ENCODE data around the gene GSX1. TPM values are rescaled to one million over a fixed set of nuclear protein-coding genes. Genes with fewer than 3 reads are reported as not detected.

Gene GSX1
- total RNA-seq, 1 donor from 2014 or later = not detected

GRCh38 chr13:27788271-27788670 is 4.0 kb upstream of the GSX1 start:
- Histone ChIP-seq H3K9me3 (ENCODE audit: low read depth) (no peaks in the 10 kb centered on the region), H3K4me1 (peaks cover 14% of the 10 kb centered on the region), H3F3A (ENCODE audit: low read depth) (peaks cover 18% of the 10 kb centered on the region), H2AFZ (replicated peaks) (no peak overlapping the region), H3K36me3 (no peaks in the 10 kb centered on the region), H4K20me1 (ENCODE audit: low read depth) (peaks cover 57% of the 10 kb centered on the region), H3K9ac (no peak overlapping the region), H3K27me3 (peaks cover 100% of the 10 kb centered on the region), H3K79me2 (ENCODE audit: low read depth) (no peaks in the 10 kb centered on the region), H3K4me2 (no peak overlapping the region), H3K27ac (no peak overlapping the region), H3K4me3 (no peak overlapping the region)
- Mint-ChIP-seq H3K36me3 (no peaks in the 10 kb centered on the region), H3K27me3 (ENCODE audit: insufficient read depth, low read depth) (peaks cover 61% of the 10 kb centered on the region), H3K4me1 (peaks cover 27% of the 10 kb centered on the region), H3K27ac (no peak overlapping the region), H3K9me3 (peaks cover 4% of the 10 kb centered on the region), H3K4me3 (peak overlapping the region; percentile 15)
- TF ChIP-seq, protein P1, sequence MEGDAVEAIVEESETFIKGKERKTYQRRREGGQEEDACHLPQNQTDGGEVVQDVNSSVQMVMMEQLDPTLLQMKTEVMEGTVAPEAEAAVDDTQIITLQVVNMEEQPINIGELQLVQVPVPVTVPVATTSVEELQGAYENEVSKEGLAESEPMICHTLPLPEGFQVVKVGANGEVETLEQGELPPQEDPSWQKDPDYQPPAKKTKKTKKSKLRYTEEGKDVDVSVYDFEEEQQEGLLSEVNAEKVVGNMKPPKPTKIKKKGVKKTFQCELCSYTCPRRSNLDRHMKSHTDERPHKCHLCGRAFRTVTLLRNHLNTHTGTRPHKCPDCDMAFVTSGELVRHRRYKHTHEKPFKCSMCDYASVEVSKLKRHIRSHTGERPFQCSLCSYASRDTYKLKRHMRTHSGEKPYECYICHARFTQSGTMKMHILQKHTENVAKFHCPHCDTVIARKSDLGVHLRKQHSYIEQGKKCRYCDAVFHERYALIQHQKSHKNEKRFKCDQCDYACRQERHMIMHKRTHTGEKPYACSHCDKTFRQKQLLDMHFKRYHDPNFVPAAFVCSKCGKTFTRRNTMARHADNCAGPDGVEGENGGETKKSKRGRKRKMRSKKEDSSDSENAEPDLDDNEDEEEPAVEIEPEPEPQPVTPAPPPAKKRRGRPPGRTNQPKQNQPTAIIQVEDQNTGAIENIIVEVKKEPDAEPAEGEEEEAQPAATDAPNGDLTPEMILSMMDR (IDR thresholded peaks at IDR 0.05) = no peak
- no peak for TF ChIP-seq EZH2phosphoT487 (IDR thresholded peaks at IDR 0.05)
- TF ChIP-seq EZH2 (IDR thresholded peaks at IDR 0.05) = no peak
- no peak for DNase-seq (ENCODE audit: low spot score)

DNA sequence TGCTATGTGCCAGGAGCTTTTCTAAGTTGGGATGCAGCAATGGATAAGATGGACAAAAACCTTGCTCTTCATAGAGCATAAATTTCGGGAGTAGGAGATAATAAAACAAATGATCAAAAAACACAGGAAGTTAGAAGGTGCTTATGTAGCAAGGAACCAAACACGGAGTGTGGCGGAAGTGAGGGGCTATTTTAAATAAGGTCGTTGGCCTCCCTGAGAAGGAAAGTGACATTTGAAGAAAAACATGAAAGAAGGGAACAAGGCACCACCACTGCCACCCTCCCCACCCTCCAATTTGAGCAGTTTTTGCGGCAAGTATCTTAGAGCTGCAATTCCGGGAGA is 3.2 kb upstream of the GSX1 start:
- Histone ChIP-seq H3K27ac (no peak overlapping the region), H3K4me1 (peaks cover 14% of the 10 kb centered on the region), H3K79me2 (ENCODE audit: low read depth) (no peaks in the 10 kb centered on the region), H3F3A (ENCODE audit: low read depth) (peaks cover 18% of the 10 kb centered on the region), H4K20me1 (ENCODE audit: low read depth) (peaks cover 61% of the 10 kb centered on the region), H2AFZ (replicated peaks) (no peak overlapping the region), H3K9ac (no peak overlapping the region), H3K9me3 (ENCODE audit: low read depth) (no peaks in the 10 kb centered on the region), H3K36me3 (no peaks in the 10 kb centered on the region), H3K4me2 (peak overlapping the region; percentile 82), H3K4me3 (no peak overlapping the region), H3K27me3 (peaks cover 100% of the 10 kb centered on the region)
- Mint-ChIP-seq H3K4me1 (peaks cover 29% of the 10 kb centered on the region), H3K4me3 (peak overlapping the region; percentile 76), H3K36me3 (no peaks in the 10 kb centered on the region), H3K27ac (no peak overlapping the region), H3K27me3 (ENCODE audit: insufficient read depth, low read depth) (peaks cover 67% of the 10 kb centered on the region), H3K9me3 (peaks cover 4% of the 10 kb centered on the region)
- TF ChIP-seq EZH2 (IDR thresholded peaks at IDR 0.05) (no peak), EZH2phosphoT487 (IDR thresholded peaks at IDR 0.05) (no peak)
- TF ChIP-seq, protein P1 (IDR thresholded peaks at IDR 0.05) = no peak
- DNase-seq (ENCODE audit: low spot score) = no peak

GRCh38 chr13:27789495-27790303 is 2.6 kb upstream of the GSX1 start:
- Histone ChIP-seq H4K20me1 (ENCODE audit: low read depth) (peaks cover 66% of the 10 kb centered on the region), H3K36me3 (no peaks in the 10 kb centered on the region), H3K4me3 (peak overlapping the region; percentile 34), H3K4me1 (peaks cover 14% of the 10 kb centered on the region), H2AFZ (replicated peaks) (no peak overlapping the region), H3K27me3 (peaks cover 100% of the 10 kb centered on the region), H3K79me2 (ENCODE audit: low read depth) (no peaks in the 10 kb centered on the region), H3K4me2 (peak overlapping the region; percentile 82), H3K9ac (no peak overlapping the region), H3K27ac (no peak overlapping the region), H3K9me3 (ENCODE audit: low read depth) (no peaks in the 10 kb centered on the region), H3F3A (ENCODE audit: low read depth) (peaks cover 18% of the 10 kb centered on the region)
- TF ChIP-seq EZH2 (IDR thresholded peaks at IDR 0.05) (peak; percentile 99), EZH2phosphoT487 (IDR thresholded peaks at IDR 0.05) (peak; percentile 95)
- TF ChIP-seq, protein P1 (IDR thresholded peaks at IDR 0.05) = no peak
- Mint-ChIP-seq H3K4me1 (peaks cover 33% of the 10 kb centered on the region), H3K36me3 (no peaks in the 10 kb centered on the region), H3K27me3 (ENCODE audit: insufficient read depth, low read depth) (peaks cover 72% of the 10 kb centered on the region), H3K27ac (no peak overlapping the region), H3K9me3 (peaks cover 7% of the 10 kb centered on the region), H3K4me3 (peak overlapping the region; percentile 76)
- peak; percentile 70 for DNase-seq (ENCODE audit: low spot score)

Data from neural progenitor cell (in vitro differentiated cells).